RWPE1 (cell line): ENCODE measurements around the gene C1orf21.
A peak's percentile ranks its signal among the peaks of the same experiment; 100 is the strongest.

Experiments used
- CTCF ChIA-PET: fragments of 350-600 bp; sonication (Branson Sonifier 250); formaldehyde crosslinking; extraction: SDS; loops from one replicate; lab custom pipeline; 2021; lab: Yijun Ruan, JAX
- POLR2A ChIA-PET: fragments of 400-600 bp; formaldehyde crosslinking; extraction: SDS; loops from one replicate; lab custom pipeline; 2020; ENCODE audit warnings: antibody characterized with exemption; ENCODE audit not compliant: low non-redundant PET; lab: Yijun Ruan, JAX
- DNase-seq: peaks from one replicate; pipeline ENCODE4 v3.0.0; 2012; ENCODE audit warnings: low spot score
- H3K27ac ChIP-seq: fragments of 450-650 bp; 2 replicates; pipeline ENCODE4 v1.5.1; 2017
- TF ChIP-seq, protein P1 (sequence below): fragments of 450-650 bp; conservative IDR thresholded peaks from 2 replicates; pipeline ENCODE4 v1.5.1; 2017; ENCODE audit warnings: low read depth, mild to moderate bottlenecking

Gene C1orf21

DNA sequence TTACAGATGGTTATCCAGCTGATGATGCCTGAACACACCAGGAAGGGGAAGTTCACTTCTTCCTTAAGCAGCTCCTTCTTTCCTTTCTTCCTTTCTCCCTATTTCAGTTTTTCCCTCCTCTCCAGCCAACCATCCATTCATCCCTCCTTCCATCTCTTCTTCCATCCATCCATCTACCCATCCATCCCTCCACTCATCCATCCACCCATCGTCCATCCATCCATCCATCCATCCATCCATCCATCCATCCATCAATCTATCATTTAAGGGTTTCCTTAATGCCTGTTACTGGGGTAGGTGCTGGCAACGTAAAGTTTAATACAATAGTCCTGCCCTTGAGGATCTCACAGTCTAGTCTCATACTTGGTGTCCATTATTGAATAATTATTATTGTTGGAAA lies 36.8 kb downstream of the C1orf21 start:
- POLR2A ChIA-PET = no interaction called here
- no peak overlapping the region for H3K27ac ChIP-seq

GRCh38 chr1:184424157-184424556 lies 37.3 kb downstream of the C1orf21 start:
- no peak overlapping the region for H3K27ac ChIP-seq
- ChIA-PET POLR2A (no interaction called here), CTCF (interaction anchor here (1.0 kb wide), 1 partner anchor 35 kb away, joined by 3 read pairs; no protein-coding TSS in a partner anchor)
- TF ChIP-seq, protein P1, sequence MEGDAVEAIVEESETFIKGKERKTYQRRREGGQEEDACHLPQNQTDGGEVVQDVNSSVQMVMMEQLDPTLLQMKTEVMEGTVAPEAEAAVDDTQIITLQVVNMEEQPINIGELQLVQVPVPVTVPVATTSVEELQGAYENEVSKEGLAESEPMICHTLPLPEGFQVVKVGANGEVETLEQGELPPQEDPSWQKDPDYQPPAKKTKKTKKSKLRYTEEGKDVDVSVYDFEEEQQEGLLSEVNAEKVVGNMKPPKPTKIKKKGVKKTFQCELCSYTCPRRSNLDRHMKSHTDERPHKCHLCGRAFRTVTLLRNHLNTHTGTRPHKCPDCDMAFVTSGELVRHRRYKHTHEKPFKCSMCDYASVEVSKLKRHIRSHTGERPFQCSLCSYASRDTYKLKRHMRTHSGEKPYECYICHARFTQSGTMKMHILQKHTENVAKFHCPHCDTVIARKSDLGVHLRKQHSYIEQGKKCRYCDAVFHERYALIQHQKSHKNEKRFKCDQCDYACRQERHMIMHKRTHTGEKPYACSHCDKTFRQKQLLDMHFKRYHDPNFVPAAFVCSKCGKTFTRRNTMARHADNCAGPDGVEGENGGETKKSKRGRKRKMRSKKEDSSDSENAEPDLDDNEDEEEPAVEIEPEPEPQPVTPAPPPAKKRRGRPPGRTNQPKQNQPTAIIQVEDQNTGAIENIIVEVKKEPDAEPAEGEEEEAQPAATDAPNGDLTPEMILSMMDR = no peak
- peak; percentile 65 for DNase-seq

More for the DNA sequence above, 36.8 kb downstream of the C1orf21 start:
- DNase-seq = no peak
- CTCF ChIA-PET = interaction anchor here (1.0 kb wide), 1 partner anchor 34 kb away, joined by 3 read pairs; no protein-coding TSS in a partner anchor
- TF ChIP-seq, protein P1 = no peak

GRCh38 chr1:184424945-184425344 lies 38.1 kb downstream of the C1orf21 start:
- H3K27ac ChIP-seq = peak overlapping the region; percentile 78
- CTCF ChIA-PET = no interaction called here
- no peak for DNase-seq
- TF ChIP-seq, protein P1 = no peak
- POLR2A ChIA-PET = no interaction called here

DNA sequence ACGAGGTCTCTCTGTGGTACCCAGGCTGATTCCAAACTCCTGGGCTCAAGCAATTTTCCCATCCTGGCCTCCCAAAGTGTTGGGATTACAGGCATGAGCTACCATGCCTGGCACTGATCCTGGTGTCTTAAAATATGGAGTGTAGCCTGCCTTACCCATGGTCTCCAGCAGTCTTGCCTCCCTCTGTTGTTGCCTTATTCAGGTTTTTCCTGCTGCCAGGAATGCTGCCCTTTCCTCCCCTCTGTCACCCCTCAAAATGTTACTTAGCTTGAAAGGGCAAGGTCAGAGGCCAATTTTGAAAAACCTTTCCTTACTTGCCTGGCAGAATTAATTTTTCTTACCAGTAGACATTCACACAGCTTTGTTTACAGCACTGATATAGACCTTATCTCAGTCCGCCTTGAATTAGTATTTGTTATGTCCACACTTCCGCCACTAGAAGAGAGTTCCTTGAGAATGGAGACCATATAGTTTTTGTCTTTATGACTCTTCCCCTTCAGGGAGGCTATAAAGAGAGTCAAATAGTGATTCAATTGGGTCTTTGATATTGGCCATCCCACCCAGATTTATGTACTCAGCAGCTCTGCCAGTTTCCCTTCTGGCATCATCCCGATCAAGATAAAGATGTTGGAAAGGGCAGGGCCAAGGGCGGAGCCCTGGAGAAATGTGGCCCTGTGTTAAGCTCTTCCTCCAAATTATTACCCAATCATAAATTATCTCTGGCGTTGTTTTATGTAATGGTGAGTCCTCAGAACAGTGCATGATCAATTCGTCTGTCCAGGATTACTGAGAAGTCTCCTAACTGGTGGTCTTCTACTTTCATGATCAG lies 38.8 kb downstream of the C1orf21 start:
- peak overlapping the region; percentile 78 for H3K27ac ChIP-seq
- POLR2A ChIA-PET = no interaction called here
- CTCF ChIA-PET = no interaction called here
- peak; percentile 25 for DNase-seq
- TF ChIP-seq, protein P1 = no peak

DNA sequence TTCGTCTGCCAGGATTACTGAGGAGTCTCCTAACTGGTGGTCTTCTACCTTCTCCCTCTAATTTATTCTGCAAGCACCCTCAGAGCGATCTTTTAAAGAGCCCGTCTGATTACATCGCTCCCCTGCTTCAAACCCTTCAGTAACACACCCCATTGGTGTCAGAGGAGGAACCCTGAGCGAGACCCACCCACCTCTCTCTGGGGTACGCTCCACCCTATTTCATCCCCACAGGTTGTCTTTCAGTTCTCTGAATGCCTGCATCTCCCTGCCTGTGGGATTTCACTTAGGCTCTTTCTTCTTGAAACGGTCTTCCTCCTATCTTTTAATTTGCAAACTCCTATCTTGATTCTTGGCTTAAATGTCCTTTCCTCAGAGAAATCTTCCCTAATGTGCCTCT lies 39.4 kb downstream of the C1orf21 start:
- H3K27ac ChIP-seq = no peak overlapping the region
- CTCF ChIA-PET = no interaction called here
- no peak for DNase-seq
- TF ChIP-seq, protein P1 = no peak
- POLR2A ChIA-PET = no interaction called here

DNA sequence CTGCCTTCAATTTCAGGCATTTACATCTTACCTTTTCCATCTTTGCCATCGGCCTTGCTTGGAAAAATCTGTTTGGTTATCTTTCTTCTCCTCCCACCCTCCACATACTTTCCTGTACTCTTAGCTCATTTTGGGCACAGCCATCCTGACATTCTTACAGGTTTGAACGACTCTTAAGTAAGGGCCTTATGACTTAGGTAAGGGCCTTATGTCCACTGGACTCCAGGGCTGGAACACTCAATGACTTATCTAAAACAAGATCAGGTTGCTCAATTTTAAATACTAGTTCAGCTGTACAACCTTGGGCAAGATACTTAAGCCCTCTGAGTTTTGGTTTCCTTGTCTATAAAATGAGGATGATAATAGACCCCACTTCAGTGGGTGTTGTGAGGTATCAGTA lies 40.9 kb downstream of the C1orf21 start:
- H3K27ac ChIP-seq = no peak overlapping the region
- POLR2A ChIA-PET = no interaction called here
- DNase-seq = no peak
- TF ChIP-seq, protein P1 = no peak
- CTCF ChIA-PET = no interaction called here
